ENCODE results near the gene IL13.

IL13 gene

DNA sequence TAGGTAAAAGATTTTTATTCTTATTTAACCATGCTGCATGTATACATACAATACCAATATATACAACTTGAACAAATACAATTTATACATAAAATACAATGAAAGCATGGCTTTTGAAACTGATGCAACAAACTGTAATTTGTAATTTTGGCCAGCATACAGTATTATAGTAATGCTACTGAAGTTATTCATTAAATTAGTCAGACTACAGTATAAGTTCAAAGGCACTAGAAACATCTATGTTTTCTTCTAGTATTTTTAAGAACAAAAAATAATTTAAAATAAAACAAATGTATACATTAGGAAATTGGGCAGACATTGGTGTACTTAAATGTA, 34.6 kb downstream of the IL13 start:
- TF ChIP-seq, protein P1, sequence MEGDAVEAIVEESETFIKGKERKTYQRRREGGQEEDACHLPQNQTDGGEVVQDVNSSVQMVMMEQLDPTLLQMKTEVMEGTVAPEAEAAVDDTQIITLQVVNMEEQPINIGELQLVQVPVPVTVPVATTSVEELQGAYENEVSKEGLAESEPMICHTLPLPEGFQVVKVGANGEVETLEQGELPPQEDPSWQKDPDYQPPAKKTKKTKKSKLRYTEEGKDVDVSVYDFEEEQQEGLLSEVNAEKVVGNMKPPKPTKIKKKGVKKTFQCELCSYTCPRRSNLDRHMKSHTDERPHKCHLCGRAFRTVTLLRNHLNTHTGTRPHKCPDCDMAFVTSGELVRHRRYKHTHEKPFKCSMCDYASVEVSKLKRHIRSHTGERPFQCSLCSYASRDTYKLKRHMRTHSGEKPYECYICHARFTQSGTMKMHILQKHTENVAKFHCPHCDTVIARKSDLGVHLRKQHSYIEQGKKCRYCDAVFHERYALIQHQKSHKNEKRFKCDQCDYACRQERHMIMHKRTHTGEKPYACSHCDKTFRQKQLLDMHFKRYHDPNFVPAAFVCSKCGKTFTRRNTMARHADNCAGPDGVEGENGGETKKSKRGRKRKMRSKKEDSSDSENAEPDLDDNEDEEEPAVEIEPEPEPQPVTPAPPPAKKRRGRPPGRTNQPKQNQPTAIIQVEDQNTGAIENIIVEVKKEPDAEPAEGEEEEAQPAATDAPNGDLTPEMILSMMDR (IDR thresholded peaks at IDR 0.05), result no peak
- no peak for DNase-seq (ENCODE audit: low spot score)

DNA sequence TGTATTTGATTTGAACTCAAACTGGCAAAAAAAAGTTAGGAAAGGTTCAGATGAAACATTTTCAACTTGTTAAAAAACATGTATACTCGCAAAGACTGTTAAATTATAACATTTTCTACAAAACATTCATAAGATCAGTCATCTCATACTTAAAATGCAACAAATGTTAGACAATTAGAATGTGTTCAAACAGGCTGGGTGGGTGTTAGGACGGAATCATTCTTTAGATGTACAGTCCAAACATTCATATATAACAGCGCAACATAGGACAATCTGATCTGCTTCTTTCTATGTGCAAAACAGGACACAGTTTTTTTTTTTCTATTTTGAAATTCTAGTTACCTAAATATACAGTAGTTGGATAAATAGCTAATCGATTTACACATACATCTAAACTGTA, 38.0 kb downstream of the IL13 start:
- Histone ChIP-seq H3K4me3 (no peak overlapping the region), H3K27ac (no peak overlapping the region)
- TF ChIP-seq, protein P1 (IDR thresholded peaks at IDR 0.05), result no peak
- DNase-seq (ENCODE audit: low spot score), result no peak

More for the DNA sequence above, 34.6 kb downstream of the IL13 start:
- Histone ChIP-seq H3K4me3 (no peak overlapping the region), H3K27ac (no peak overlapping the region)

GRCh38 chr5:132704875-132705274, 46.9 kb downstream of the IL13 start:
- TF ChIP-seq, protein P1 (IDR thresholded peaks at IDR 0.05), result no peak
- no peak for DNase-seq (ENCODE audit: low spot score)
- no peak overlapping the region for H3K4me3 ChIP-seq
- no peak overlapping the region for H3K27ac ChIP-seq

DNA sequence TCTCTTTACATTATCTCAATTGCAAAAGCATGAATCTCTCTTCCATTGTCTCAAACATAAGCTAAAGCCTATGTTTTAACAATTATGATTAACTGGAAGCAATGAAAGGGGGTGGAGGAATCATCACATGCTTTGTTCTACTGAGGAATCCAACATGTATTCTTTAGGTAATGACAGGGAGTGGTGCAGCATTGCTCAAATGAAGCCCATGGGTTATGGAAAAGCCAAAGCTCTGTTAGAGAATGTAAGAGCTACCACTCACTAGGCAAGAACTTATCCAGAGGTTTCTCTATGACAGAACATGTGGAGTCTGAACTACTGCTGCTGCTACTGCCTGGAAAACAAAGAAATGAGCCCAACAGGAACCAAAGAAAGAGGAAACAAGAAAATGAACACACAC, 50.7 kb downstream of the IL13 start:
- Histone ChIP-seq H3K27ac (no peak overlapping the region), H3K4me3 (no peak overlapping the region)
- TF ChIP-seq, protein P1 (IDR thresholded peaks at IDR 0.05), result no peak
- no peak for DNase-seq (ENCODE audit: low spot score)
